CD14-positive monocyte (primary cell): Measurements from ENCODE around the gene LZTR1. TPM values are rescaled to one million over a fixed set of nuclear protein-coding genes. Genes with fewer than 3 reads are reported as not detected.

Source experiments
- DNase-seq, 3 donors: peaks; one replicate each; pipeline ENCODE4 v3.0.0-alpha.2; 2011 to 2022
- H2AFZ ChIP-seq: 2 replicates; pipeline ENCODE4 v1.6.0; 2012; ENCODE audit warnings: mild to moderate bottlenecking, low read depth, low read length, inconsistent platforms; ENCODE audit not compliant: insufficient read depth, poor library complexity, severe bottlenecking
- H3K27ac ChIP-seq, 2 donors: 1 replicate in 1 of 2; 2 replicates in 1 of 2; pipeline ENCODE4 v1.5.1; 2012 to 2013; ENCODE audit warnings: low read length in 2 of 2, control low read depth in 1 of 2, inconsistent platforms in 1 of 2, low read depth in 1 of 2, mild to moderate bottlenecking in 1 of 2
- H3K27me3 ChIP-seq, 2 donors: one replicate each; pipeline versions ENCODE4 v1.6.0 to v1.6.1; 2011 to 2013; ENCODE audit warnings: low read length in 2 of 2; ENCODE audit not compliant: control insufficient read depth in 2 of 2, insufficient read depth in 2 of 2
- H3K36me3 ChIP-seq, 2 donors: replicated peaks in 1 of 2; 1 replicate in 1 of 2; 2 replicates in 1 of 2; pipeline versions ENCODE4 v1.5.1 to v1.6.1; 2012 to 2013; ENCODE audit warnings: low read length in 2 of 2, control low read depth in 1 of 2, inconsistent platforms in 1 of 2, mild to moderate bottlenecking in 1 of 2; ENCODE audit not compliant: insufficient read depth in 2 of 2, control insufficient read depth in 1 of 2
- H3K4me1 ChIP-seq, 2 donors: 1 replicate in 1 of 2; 2 replicates in 1 of 2; pipeline versions ENCODE4 v1.5.1 to v1.6.1; 2012 to 2013; ENCODE audit warnings: low read length in 2 of 2, control low read depth in 1 of 2, inconsistent platforms in 1 of 2, mild to moderate bottlenecking in 1 of 2, moderate library complexity in 1 of 2; ENCODE audit not compliant: insufficient read depth in 2 of 2, control insufficient read depth in 1 of 2
- H3K4me2 ChIP-seq: replicated peaks from 2 replicates; pipeline ENCODE3; 2012; ENCODE audit warnings: low read length, moderate library complexity, mild to moderate bottlenecking; ENCODE audit not compliant: poor library complexity, severe bottlenecking; ENCODE audit errors: extremely low read depth
- H3K4me3 ChIP-seq, 3 experiments: fragments of 200-600 bp in 1 of 3; sonication (generic) in 1 of 3; replicated peaks in 1 of 3; 1 replicate in 2 of 3; 2 replicates in 1 of 3; pipeline ENCODE4 v1.5.1; 2011 to 2013; ENCODE audit warnings: low read length in 3 of 3, mild to moderate bottlenecking in 3 of 3, control low read depth in 2 of 3, low read depth in 2 of 3, inconsistent platforms in 1 of 3, moderate library complexity in 1 of 3
- H3K79me2 ChIP-seq: 2 replicates; pipeline ENCODE4 v1.6.0; 2012; ENCODE audit warnings: mild to moderate bottlenecking, control low read depth, inconsistent platforms, low read length, moderate library complexity; ENCODE audit not compliant: insufficient read depth
- H3K9ac ChIP-seq: 2 replicates; pipeline ENCODE4 v1.6.0; 2017; ENCODE audit warnings: low read length, mild to moderate bottlenecking; ENCODE audit not compliant: insufficient read depth, poor library complexity, severe bottlenecking
- H3K9me3 ChIP-seq, 2 donors: replicated peaks in 1 of 2; 1 replicate in 1 of 2; 2 replicates in 1 of 2; pipeline versions ENCODE4 v1.5.1 to v1.6.1; 2012 to 2013; ENCODE audit warnings: low read length in 2 of 2, control low read depth in 1 of 2; ENCODE audit not compliant: control insufficient read depth in 1 of 2, insufficient read depth in 1 of 2
- H4K20me1 ChIP-seq: 2 replicates; pipeline ENCODE4 v1.6.0; 2012; ENCODE audit warnings: mild to moderate bottlenecking, low read length, control low read depth, moderate library complexity; ENCODE audit not compliant: insufficient read depth
- H3K27ac Mint-ChIP-seq, 7 donors: one replicate each; pipeline ENCODE4 v1.8.0; 2020; ENCODE audit warnings: mild to moderate bottlenecking in 7 of 7, mixed read lengths in 7 of 7, moderate library complexity in 6 of 7, inconsistent platforms in 2 of 7
- H3K27me3 Mint-ChIP-seq, 3 donors: one replicate each; pipeline ENCODE4 v1.8.0; 2021 to 2022; ENCODE audit warnings: low read depth in 3 of 3, mild to moderate bottlenecking in 3 of 3, mixed read lengths in 3 of 3, moderate library complexity in 3 of 3, inconsistent platforms in 1 of 3
- H3K36me3 Mint-ChIP-seq, 2 donors: one replicate each; pipeline ENCODE4 v1.8.0; 2020; ENCODE audit warnings: mixed read lengths in 2 of 2, inconsistent platforms in 1 of 2, mild to moderate bottlenecking in 1 of 2
- H3K4me1 Mint-ChIP-seq: one replicate; pipeline ENCODE4 v1.8.0; 2020; ENCODE audit warnings: mild to moderate bottlenecking, mixed read lengths
- H3K4me3 Mint-ChIP-seq, 2 donors: one replicate each; pipeline ENCODE4 v1.8.0; 2020; ENCODE audit warnings: mild to moderate bottlenecking in 2 of 2, mixed read lengths in 2 of 2, moderate library complexity in 1 of 2
- H3K9me3 Mint-ChIP-seq, 7 donors: one replicate each; pipeline ENCODE4 v1.8.0; 2020 to 2022; ENCODE audit warnings: mixed read lengths in 7 of 7, mild to moderate bottlenecking in 6 of 7, moderate library complexity in 6 of 7, inconsistent platforms in 2 of 7
- CTCF ChIP-seq: fragments of 200-600 bp; IDR thresholded peaks from one replicate; pipeline ENCODE4 v1.8.0; 2022; ENCODE audit warnings: antibody characterized with exemption, mild to moderate bottlenecking
- WGBS: methylation state at CpG from one replicate; pipeline ENCODE4 v1.1.5; 2013; ENCODE audit warnings: missing lambda C conversion rate; ENCODE audit not compliant: insufficient coverage; 5-methylcytosine and 5-hydroxymethylcytosine counted together
- intact Hi-C, 2 donors: fragments of 100-400 bp; cut with micrococcal nuclease; formaldehyde crosslinking; loops; one replicate each; pipeline versions ENCODE4 v1.15.0 to v1.15.1; 2023
- polyA plus RNA-seq, 3 donors: library from polyadenylated mRNA; depleted of rRNA in 1 of 3; unstranded in 2 of 3; stranded (reverse) in 1 of 3; fragments of 300-500 nt in 2 of 3; fragments of >200 nt in 1 of 3; fragmentation: Illumina TruSeq in 2 of 3; gene quantifications; 1 replicate in 2 of 3; 2 replicates in 1 of 3; pipeline ENCODE4 v1.2.3, GENCODE V29; 2012 to 2021

The LZTR1 gene
- polyA plus RNA-seq, 3 donors = 7.1 to 63.3 (median 11.5) TPM

GRCh38 chr22:21018314-21018713 is 36.2 kb downstream of the LZTR1 start:
- no peaks in the 10 kb centered on the region for H3K9me3 ChIP-seq
- Mint-ChIP-seq H3K36me3 (no peaks in the 10 kb centered on the region), H3K27ac (no peak overlapping the region), H3K27me3 (peaks cover 13 to 42% (median 18%) of the 10 kb centered on the region in 3 donors), H3K9me3 (peaks cover 0 to 5% (median 0%) of the 10 kb centered on the region in 7 donors), H3K4me1 (peaks cover 13% of the 10 kb centered on the region), H3K4me3 (no peak overlapping the region)
- no peak overlapping the region for H2AFZ ChIP-seq
- no peaks in the 10 kb centered on the region for H3K79me2 ChIP-seq
- WGBS = 100% methylated on average over 1 of the region's 4 CpGs
- peaks cover 15 to 19% of the 10 kb centered on the region in 2 donors for H3K4me1 ChIP-seq
- H4K20me1 ChIP-seq = no peaks in the 10 kb centered on the region
- no peak overlapping the region for H3K9ac ChIP-seq
- H3K4me3 ChIP-seq = no peak overlapping the region
- no peak overlapping the region for H3K4me2 ChIP-seq
- TF ChIP-seq CTCF = no peak
- DNase-seq = no peak
- H3K36me3 ChIP-seq = no peaks in the 10 kb centered on the region
- H3K27me3 ChIP-seq = peaks cover 0 to 14% of the 10 kb centered on the region in 2 donors
- H3K27ac ChIP-seq = no peak overlapping the region
- intact Hi-C loops = loop anchor here in 1 of 2 donors (10.0 kb wide), 1 partner anchor 134 kb away; no protein-coding TSS in a partner anchor

GRCh38 chr22:21020802-21021429 is 38.8 kb downstream of the LZTR1 start:
- Histone ChIP-seq H3K4me3 (no peak overlapping the region), H2AFZ (no peak overlapping the region), H3K4me2 (no peak overlapping the region), H3K36me3 (no peaks in the 10 kb centered on the region), H3K4me1 (no peaks in the 10 kb centered on the region), H4K20me1 (no peaks in the 10 kb centered on the region), H3K27me3 (no peaks in the 10 kb centered on the region), H3K9ac (no peak overlapping the region), H3K27ac (no peak overlapping the region), H3K79me2 (no peaks in the 10 kb centered on the region), H3K9me3 (no peaks in the 10 kb centered on the region)
- intact Hi-C loops = loop anchor here in 1 of 2 donors (10.0 kb wide), 1 partner anchor 56 kb away; the partner anchor contains the start of gene AIFM3
- Mint-ChIP-seq H3K9me3 (peaks cover 0 to 5% (median 0%) of the 10 kb centered on the region in 7 donors), H3K27ac (no peak overlapping the region), H3K4me3 (no peak overlapping the region), H3K27me3 (peaks cover 5 to 19% (median 10%) of the 10 kb centered on the region in 3 donors), H3K4me1 (no peaks in the 10 kb centered on the region), H3K36me3 (no peaks in the 10 kb centered on the region)
- peak; percentile 32 for TF ChIP-seq CTCF
- WGBS = 62% methylated on average over 6 of the region's 7 CpGs
- no peak for DNase-seq
